ENCODE measurements around the gene SLX9. TPM values are rescaled to one million over a fixed set of nuclear protein-coding genes. Genes with fewer than 3 reads are reported as not detected.

Gene SLX9
- total RNA-seq, 3 donors from 2014 or later = 15.8 to 17.7 (median 17.0) TPM

GRCh38 chr21:44951186-44951915, 11.5 kb downstream of the SLX9 start:
- TF ChIP-seq POLR2A (IDR thresholded peaks at IDR 0.05) (no peak), CTCF (IDR thresholded peaks at IDR 0.05) (no peak), POLR2AphosphoS5 (IDR thresholded peaks at IDR 0.05) (no peak)
- no peaks in the 10 kb centered on the region for H3K27me3 ChIP-seq
- no peak for DNase-seq (ENCODE audit: low spot score in 2 of 2)
- H3K9me3 ChIP-seq = no peaks in the 10 kb centered on the region
- intact Hi-C loops (cut with DNase I; ENCODE audit: low total_unique reads) = loop anchor here (10.0 kb wide), 1 partner anchor 123 kb away; the partner anchor contains the start of gene ADARB1
- no peaks in the 10 kb centered on the region for H3K36me3 ChIP-seq
- H3K4me3 ChIP-seq = no peak overlapping the region
- H3K27ac ChIP-seq = no peak overlapping the region
- peaks cover 4 to 10% of the 10 kb centered on the region in 2 donors for H3K4me1 ChIP-seq

GRCh38 chr21:44952116-44952928, 12.5 kb downstream of the SLX9 start:
- H3K9me3 ChIP-seq = no peaks in the 10 kb centered on the region
- H3K4me3 ChIP-seq = no peak overlapping the region
- no peak for DNase-seq (ENCODE audit: low spot score in 2 of 2)
- intact Hi-C loops (cut with DNase I; ENCODE audit: low total_unique reads) = loop anchor here (10.0 kb wide), 1 partner anchor 122 kb away; the partner anchor contains the start of gene ADARB1
- H3K36me3 ChIP-seq = no peaks in the 10 kb centered on the region
- TF ChIP-seq CTCF (IDR thresholded peaks at IDR 0.05) = no peak
- peaks cover 4 to 10% of the 10 kb centered on the region in 2 donors for H3K4me1 ChIP-seq
- peak overlapping the region; percentile 25 to 32 for H3K27ac ChIP-seq
- H3K27me3 ChIP-seq = no peaks in the 10 kb centered on the region

- intact Hi-C loops (cut with DNase I; ENCODE audit: low total_unique reads) = loop anchor here (10.0 kb wide), 1 partner anchor 122 kb away; the partner anchor contains the start of gene ADARB1
Measured at GRCh38 chr21:44952929-44953627, 13.2 kb downstream of the SLX9 start.

GRCh38 chr21:44953628-44954021, 13.8 kb downstream of the SLX9 start:
- Histone ChIP-seq H3K4me3 (no peak overlapping the region), H3K9me3 (no peaks in the 10 kb centered on the region), H3K36me3 (no peaks in the 10 kb centered on the region), H3K4me1 (peaks cover 9 to 17% of the 10 kb centered on the region in 2 donors), H3K27me3 (no peaks in the 10 kb centered on the region), H3K27ac (no peak overlapping the region)
- TF ChIP-seq POLR2AphosphoS5 (IDR thresholded peaks at IDR 0.05) (no peak), CTCF (IDR thresholded peaks at IDR 0.05) (no peak), POLR2A (IDR thresholded peaks at IDR 0.05) (no peak)
- DNase-seq (ENCODE audit: low spot score in 2 of 2) = no peak
- intact Hi-C loops (cut with DNase I; ENCODE audit: low total_unique reads) = loop anchor here (10.0 kb wide), 1 partner anchor 121 kb away; the partner anchor contains the start of gene ADARB1

More at GRCh38 chr21:44952929-44953627, 13.2 kb downstream of the SLX9 start:
- Histone ChIP-seq H3K4me3 (no peak overlapping the region), H3K27me3 (no peaks in the 10 kb centered on the region), H3K9me3 (no peaks in the 10 kb centered on the region), H3K4me1 (peaks cover 4 to 11% of the 10 kb centered on the region in 2 donors), H3K27ac (peak overlapping the region; percentile 25 to 32), H3K36me3 (no peaks in the 10 kb centered on the region)
- TF ChIP-seq POLR2AphosphoS5 (IDR thresholded peaks at IDR 0.05) = no peak
- no peak for TF ChIP-seq POLR2A (IDR thresholded peaks at IDR 0.05)
- TF ChIP-seq CTCF (IDR thresholded peaks at IDR 0.05) = no peak
- DNase-seq (ENCODE audit: low spot score in 2 of 2) = no peak

All from breast epithelium (tissue), 4 donors.